Measurements from ENCODE around the gene GCNA. TPM values are rescaled to one million over a fixed set of nuclear protein-coding genes. Genes with fewer than 3 reads are reported as not detected.
"Not testable (repeated sequence)": the region's sequence is repeated elsewhere in the genome, so short reads cannot be mapped to it uniquely, and the experiment has no call there.

The GCNA gene
- total and polyA plus RNA-seq, 2 donors (not counting 1 experiment from before 2014, with no cell fraction given) = 0.74 to 2.3 TPM

GRCh38 chrX:71579990-71580380 is 1.7 kb downstream of the GCNA start:
- no peak for TF ChIP-seq EZH2 (IDR thresholded peaks at IDR 0.05; ENCODE audit: low read length, missing control alignments)
- TF ChIP-seq, protein P1, sequence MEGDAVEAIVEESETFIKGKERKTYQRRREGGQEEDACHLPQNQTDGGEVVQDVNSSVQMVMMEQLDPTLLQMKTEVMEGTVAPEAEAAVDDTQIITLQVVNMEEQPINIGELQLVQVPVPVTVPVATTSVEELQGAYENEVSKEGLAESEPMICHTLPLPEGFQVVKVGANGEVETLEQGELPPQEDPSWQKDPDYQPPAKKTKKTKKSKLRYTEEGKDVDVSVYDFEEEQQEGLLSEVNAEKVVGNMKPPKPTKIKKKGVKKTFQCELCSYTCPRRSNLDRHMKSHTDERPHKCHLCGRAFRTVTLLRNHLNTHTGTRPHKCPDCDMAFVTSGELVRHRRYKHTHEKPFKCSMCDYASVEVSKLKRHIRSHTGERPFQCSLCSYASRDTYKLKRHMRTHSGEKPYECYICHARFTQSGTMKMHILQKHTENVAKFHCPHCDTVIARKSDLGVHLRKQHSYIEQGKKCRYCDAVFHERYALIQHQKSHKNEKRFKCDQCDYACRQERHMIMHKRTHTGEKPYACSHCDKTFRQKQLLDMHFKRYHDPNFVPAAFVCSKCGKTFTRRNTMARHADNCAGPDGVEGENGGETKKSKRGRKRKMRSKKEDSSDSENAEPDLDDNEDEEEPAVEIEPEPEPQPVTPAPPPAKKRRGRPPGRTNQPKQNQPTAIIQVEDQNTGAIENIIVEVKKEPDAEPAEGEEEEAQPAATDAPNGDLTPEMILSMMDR (conservative IDR thresholded peaks at IDR 0.05 in 1 of 2, IDR thresholded peaks at IDR 0.05 in 1 of 2; ENCODE audit: low read depth in 1 of 2, low read length in 2 of 2) = no peak
- Histone ChIP-seq H2AFZ (ENCODE audit: low read length) (no peak overlapping the region), H4K20me1 (ENCODE audit: control insufficient read depth, extremely low read depth, insufficient read depth, low read length) (no peaks in the 10 kb centered on the region), H3K36me3 (ENCODE audit: control insufficient read depth, insufficient read depth, low read length) (no peaks in the 10 kb centered on the region), H3K4me2 (ENCODE audit: extremely low read depth, insufficient read depth, low read length) (no peak overlapping the region), H3K4me3 (replicated peaks in 1 of 4; ENCODE audit: control extremely low read depth in 1 of 4, insufficient read depth in 1 of 4, low read depth in 3 of 4, low read length in 4 of 4) (no peak overlapping the region), H3K79me2 (ENCODE audit: control insufficient read depth, insufficient read depth, low read length) (no peaks in the 10 kb centered on the region), H3K4me1 (ENCODE audit: control insufficient read depth, extremely low read depth, insufficient read depth, low read length) (no peaks in the 10 kb centered on the region), H3K9ac (ENCODE audit: insufficient read depth, low read length) (no peak overlapping the region), H3K9me3 (ENCODE audit: control insufficient read depth, insufficient read depth, low read depth, low read length) (no peaks in the 10 kb centered on the region), H3K27me3 (ENCODE audit: control insufficient read depth, insufficient read depth, low read length) (no peaks in the 10 kb centered on the region), H3K27ac (ENCODE audit: insufficient read depth, low read length) (no peak overlapping the region)
- no peak for DNase-seq (ENCODE audit: low read depth in 2 of 2)

- TF ChIP-seq, protein P1 (conservative IDR thresholded peaks at IDR 0.05 in 1 of 2, IDR thresholded peaks at IDR 0.05 in 1 of 2; ENCODE audit: low read depth in 1 of 2, low read length in 2 of 2) = no peak
- TF ChIP-seq EZH2 (IDR thresholded peaks at IDR 0.05; ENCODE audit: low read length, missing control alignments) = no peak
- Histone ChIP-seq H2AFZ (ENCODE audit: low read length) (no peak overlapping the region), H3K27ac (ENCODE audit: insufficient read depth, low read length) (no peak overlapping the region), H3K9me3 (ENCODE audit: control insufficient read depth, insufficient read depth, low read depth, low read length) (no peaks in the 10 kb centered on the region), H3K9ac (ENCODE audit: insufficient read depth, low read length) (no peak overlapping the region), H3K4me3 (replicated peaks in 1 of 4; ENCODE audit: control extremely low read depth in 1 of 4, insufficient read depth in 1 of 4, low read depth in 3 of 4, low read length in 4 of 4) (no peak overlapping the region), H3K4me2 (ENCODE audit: extremely low read depth, insufficient read depth, low read length) (no peak overlapping the region), H3K36me3 (ENCODE audit: control insufficient read depth, insufficient read depth, low read length) (no peaks in the 10 kb centered on the region), H3K79me2 (ENCODE audit: control insufficient read depth, insufficient read depth, low read length) (no peaks in the 10 kb centered on the region), H4K20me1 (ENCODE audit: control insufficient read depth, extremely low read depth, insufficient read depth, low read length) (no peaks in the 10 kb centered on the region), H3K27me3 (ENCODE audit: control insufficient read depth, insufficient read depth, low read length) (no peaks in the 10 kb centered on the region), H3K4me1 (ENCODE audit: control insufficient read depth, extremely low read depth, insufficient read depth, low read length) (no peaks in the 10 kb centered on the region)
- DNase-seq (ENCODE audit: low read depth in 2 of 2) = no peak
Observed at GRCh38 chrX:71581210-71581609, 3.0 kb downstream of the GCNA start.

DNA sequence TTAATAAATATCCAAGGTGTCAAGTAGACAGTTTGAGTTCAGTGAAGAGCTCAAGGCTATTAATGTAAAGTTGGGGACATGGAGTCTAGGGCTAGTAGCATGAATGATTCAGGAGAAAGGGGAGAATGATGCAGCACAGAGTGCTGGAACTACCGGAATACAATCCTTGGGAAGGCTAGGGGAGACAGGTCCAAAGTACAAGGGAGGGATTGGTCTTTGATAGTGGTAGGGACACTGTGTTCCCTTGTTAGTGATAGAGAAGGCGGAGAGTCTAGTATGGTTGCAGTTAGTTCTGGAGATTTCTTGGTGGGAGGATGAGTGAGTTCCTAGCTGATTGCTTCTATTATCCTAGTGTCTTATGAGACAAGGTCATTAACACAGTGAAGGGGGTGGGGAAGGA is 8.7 kb downstream of the GCNA start:
- Histone ChIP-seq H3K27ac (ENCODE audit: insufficient read depth, low read length) (no peak overlapping the region), H3K9ac (ENCODE audit: insufficient read depth, low read length) (no peak overlapping the region), H2AFZ (ENCODE audit: low read length) (no peak overlapping the region), H3K9me3 (ENCODE audit: control insufficient read depth, insufficient read depth, low read depth, low read length) (no peaks in the 10 kb centered on the region), H3K4me3 (replicated peaks in 1 of 4; ENCODE audit: control extremely low read depth in 1 of 4, insufficient read depth in 1 of 4, low read depth in 3 of 4, low read length in 4 of 4) (no peak overlapping the region), H3K4me1 (ENCODE audit: control insufficient read depth, extremely low read depth, insufficient read depth, low read length) (no peaks in the 10 kb centered on the region), H3K4me2 (ENCODE audit: extremely low read depth, insufficient read depth, low read length) (no peak overlapping the region), H3K36me3 (ENCODE audit: control insufficient read depth, insufficient read depth, low read length) (no peaks in the 10 kb centered on the region), H3K27me3 (ENCODE audit: control insufficient read depth, insufficient read depth, low read length) (no peaks in the 10 kb centered on the region), H3K79me2 (ENCODE audit: control insufficient read depth, insufficient read depth, low read length) (no peaks in the 10 kb centered on the region), H4K20me1 (ENCODE audit: control insufficient read depth, extremely low read depth, insufficient read depth, low read length) (no peaks in the 10 kb centered on the region)
- no peak for DNase-seq (ENCODE audit: low read depth in 2 of 2)
- TF ChIP-seq, protein P1 (conservative IDR thresholded peaks at IDR 0.05 in 1 of 2, IDR thresholded peaks at IDR 0.05 in 1 of 2; ENCODE audit: low read depth in 1 of 2, low read length in 2 of 2) = no peak
- TF ChIP-seq EZH2 (IDR thresholded peaks at IDR 0.05; ENCODE audit: low read length, missing control alignments) = no peak

- not testable (repeated sequence) for H3K4me3 ChIP-seq (replicated peaks in 1 of 4; ENCODE audit: control extremely low read depth in 1 of 4, insufficient read depth in 1 of 4, low read depth in 3 of 4, low read length in 4 of 4); H3K79me2 ChIP-seq (ENCODE audit: control insufficient read depth, insufficient read depth, low read length); H2AFZ ChIP-seq (ENCODE audit: low read length); H3K4me1 ChIP-seq (ENCODE audit: control insufficient read depth, extremely low read depth, insufficient read depth, low read length); H3K9me3 ChIP-seq (ENCODE audit: control insufficient read depth, insufficient read depth, low read depth, low read length); DNase-seq (ENCODE audit: low read depth in 2 of 2); H3K4me2 ChIP-seq (ENCODE audit: extremely low read depth, insufficient read depth, low read length); H3K9ac ChIP-seq (ENCODE audit: insufficient read depth, low read length); H3K27me3 ChIP-seq (ENCODE audit: control insufficient read depth, insufficient read depth, low read length); H4K20me1 ChIP-seq (ENCODE audit: control insufficient read depth, extremely low read depth, insufficient read depth, low read length); H3K36me3 ChIP-seq (ENCODE audit: control insufficient read depth, insufficient read depth, low read length); H3K27ac ChIP-seq (ENCODE audit: insufficient read depth, low read length)
Observed at GRCh38 chrX:71593210-71593609, 15.0 kb downstream of the GCNA start.
